Spleen (tissue), 11 donors: ENCODE data around the gene EPHX1. TPM values are rescaled to one million over a fixed set of nuclear protein-coding genes. Genes with fewer than 3 reads are reported as not detected.

Source experiments
- DNase-seq: peaks from one replicate; pipeline ENCODE4 v3.0.0-alpha.2; 2020
- H3K27ac ChIP-seq, 8 donors: fragments of 200-600 bp; sonication (generic) in 7 of 8; 1 replicate in 4 of 8; 2 replicates in 4 of 8; pipeline versions ENCODE4 v1.5.0 to v1.8.0; 2016 to 2021; ENCODE audit warnings: inconsistent platforms in 4 of 8, mild to moderate bottlenecking in 4 of 8, moderate library complexity in 1 of 8
- H3K27me3 ChIP-seq, 7 donors: fragments of 200-600 bp; sonication (generic) in 6 of 7; replicated peaks in 1 of 7; 1 replicate in 4 of 7; 2 replicates in 3 of 7; pipeline versions ENCODE4 v1.5.0 to v1.8.0; 2016 to 2021; ENCODE audit warnings: inconsistent platforms in 3 of 7, mild to moderate bottlenecking in 1 of 7
- H3K36me3 ChIP-seq, 6 donors: fragments of 200-600 bp; sonication (generic) in 5 of 6; 1 replicate in 4 of 6; 2 replicates in 2 of 6; pipeline versions ENCODE4 v1.5.0 to v1.8.0; 2016 to 2021; ENCODE audit warnings: inconsistent platforms in 2 of 6
- H3K4me1 ChIP-seq, 6 donors: fragments of 200-600 bp; sonication (generic) in 5 of 6; 1 replicate in 3 of 6; 2 replicates in 3 of 6; pipeline versions ENCODE4 v1.5.0 to v1.8.0; 2016 to 2021; ENCODE audit warnings: inconsistent platforms in 3 of 6
- H3K4me3 ChIP-seq, 8 donors: fragments of 200-600 bp; sonication (generic) in 7 of 8; 1 replicate in 4 of 8; 2 replicates in 4 of 8; pipeline versions ENCODE4 v1.5.0 to v1.8.0; 2016 to 2021; ENCODE audit warnings: inconsistent platforms in 4 of 8, mild to moderate bottlenecking in 4 of 8, moderate library complexity in 2 of 8
- H3K9me3 ChIP-seq, 8 donors: fragments of 200-600 bp; sonication (generic) in 7 of 8; 1 replicate in 4 of 8; 2 replicates in 4 of 8; pipeline versions ENCODE4 v1.5.0 to v1.8.0; 2016 to 2021; ENCODE audit warnings: inconsistent platforms in 4 of 8
- POLR2A ChIP-seq, 3 donors: fragments of 450-650 bp; IDR thresholded peaks; one replicate each; pipeline ENCODE4 v1.5.1; 2017; ENCODE audit warnings: antibody characterized with exemption in 3 of 3, mild to moderate bottlenecking in 1 of 3
- POLR2AphosphoS5 ChIP-seq, 3 donors: sonication (generic); formaldehyde crosslinking; IDR thresholded peaks; one replicate each; pipeline ENCODE4 v1.5.1; 2017; ENCODE audit warnings: antibody characterized with exemption in 3 of 3
- WGBS, 5 donors: extraction: QIAGEN DNeasy Blood & Tissue Kit in 3 of 5; methylation state at CpG; one replicate each; pipeline versions ENCODE4 v1.1.5 to v1.1.7; 2013 to 2018; 5-methylcytosine and 5-hydroxymethylcytosine counted together
- intact Hi-C: fragments of 100-400 bp; cut with DNase I; formaldehyde crosslinking; loops from one replicate; pipeline ENCODE4 v1.15.0; 2023; ENCODE audit warnings: low total_unique reads
- polyA plus RNA-seq, 3 donors: library from polyadenylated mRNA; stranded (reverse); fragments of 200-250 nt; gene quantifications; one replicate each; pipeline ENCODE4 v1.2.1, GENCODE V29; 2013
- total RNA-seq, 7 donors: library from RNA; depleted of rRNA in 3 of 7; stranded (reverse); fragments of >200 nt in 3 of 7; fragmentation: NEBNext Ultra II Directional in 4 of 7; extraction: Animal tissue kit (Norgen Biotek cat#: 25700) in 4 of 7; gene quantifications; one replicate each; pipeline versions ENCODE4 v1.1.0 to v1.2.1, GENCODE V29; 2016 to 2021
- TF ChIP-seq, protein P1 (sequence below), 11 experiments: fragments of 200-600 bp in 7 of 11; fragments of 450-650 bp in 4 of 11; sonication (generic) in 4 of 11; IDR thresholded peaks in 8 of 11; conservative IDR thresholded peaks in 3 of 11; 1 replicate in 7 of 11; 2 replicates in 4 of 11; pipeline versions ENCODE4 v1.4.0 to v1.8.0; 2016 to 2021; ENCODE audit warnings: antibody characterized with exemption in 11 of 11, inconsistent platforms in 4 of 11, mild to moderate bottlenecking in 1 of 11
- donor health status: healthy with polysubstance abuse.
- donor health status: DM: no; HTN: no; CAD: no; lungs with moderate emphysema.
- donor health status: DM: no; HTN: no; CAD: no.
- donor health status: Bipolar disorder and iron deficiency.
- donor health status: healthy.
- donor health status: DM: no; HTN: no; CAD: no.
- donor health status: DM: yes; HTN: yes; CAD: no.

Gene EPHX1
- total and polyA plus RNA-seq, 10 donors = 3.9 to 92.8 (median 43.9) TPM

DNA sequence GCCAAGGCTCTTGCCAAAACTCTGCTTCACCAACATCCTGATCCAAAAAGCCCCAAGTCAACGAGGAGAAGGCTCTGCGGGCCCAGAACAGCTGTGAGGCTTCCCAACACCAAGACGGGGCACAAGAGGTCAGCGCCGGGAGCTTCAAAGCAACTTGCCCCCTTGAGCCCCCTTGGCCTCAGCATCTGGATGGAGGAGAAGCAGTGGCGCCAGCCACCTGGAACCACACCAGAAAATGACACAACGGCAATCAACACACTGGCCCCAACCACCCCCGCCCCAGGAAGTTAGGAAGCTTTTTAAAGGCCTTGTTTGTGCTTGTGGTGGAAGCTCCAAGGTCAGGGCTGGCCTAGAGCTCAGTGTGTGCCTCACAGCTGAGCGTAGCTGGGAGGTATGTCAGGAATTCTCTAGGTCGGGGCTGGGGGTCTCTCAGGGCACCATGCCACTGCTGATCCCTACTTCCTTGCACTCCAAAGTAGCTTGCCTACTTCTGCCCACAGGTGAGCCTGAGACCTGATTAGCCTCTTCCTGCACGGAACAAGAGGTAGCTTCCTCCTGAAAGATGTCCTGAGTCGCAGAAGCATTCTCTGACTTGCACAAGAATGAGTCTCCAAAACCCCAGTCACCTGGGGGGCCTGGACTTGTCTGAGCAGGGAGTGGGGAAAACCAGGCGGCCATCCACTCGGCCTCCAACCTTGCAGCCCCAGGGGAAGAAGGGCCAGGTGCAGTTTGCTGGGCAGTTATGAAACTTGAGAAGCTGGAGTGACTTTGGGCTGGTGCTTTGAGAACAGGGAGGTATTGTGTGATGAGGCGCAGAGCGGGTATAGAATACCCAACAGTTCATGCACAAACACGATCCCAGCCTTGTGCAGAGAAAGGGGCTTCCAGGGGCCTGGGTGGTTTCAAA lies 42.0 kb upstream of the EPHX1 start:
- Histone ChIP-seq H3K27ac (peak overlapping the region; percentile 42 to 76 (median 60)), H3K4me1 (peaks cover 25 to 90% (median 65%) of the 10 kb centered on the region in 6 donors), H3K36me3 (no peaks in the 10 kb centered on the region), H3K4me3 (no peak overlapping the region), H3K9me3 (no peaks in the 10 kb centered on the region), H3K27me3 (no peaks in the 10 kb centered on the region)
- 65 to 70% (median 66%) methylated on average over 12 to 17 of the region's 17 CpGs for WGBS, 5 donors
- intact Hi-C loops = loop anchor here (10.0 kb wide), 1 partner anchor 113 kb away; the partner anchor contains the start of gene ENAH
- TF ChIP-seq POLR2AphosphoS5 (IDR thresholded peaks at IDR 0.05) = peak; percentile 53 to 75 (median 66)
- TF ChIP-seq, protein P1, sequence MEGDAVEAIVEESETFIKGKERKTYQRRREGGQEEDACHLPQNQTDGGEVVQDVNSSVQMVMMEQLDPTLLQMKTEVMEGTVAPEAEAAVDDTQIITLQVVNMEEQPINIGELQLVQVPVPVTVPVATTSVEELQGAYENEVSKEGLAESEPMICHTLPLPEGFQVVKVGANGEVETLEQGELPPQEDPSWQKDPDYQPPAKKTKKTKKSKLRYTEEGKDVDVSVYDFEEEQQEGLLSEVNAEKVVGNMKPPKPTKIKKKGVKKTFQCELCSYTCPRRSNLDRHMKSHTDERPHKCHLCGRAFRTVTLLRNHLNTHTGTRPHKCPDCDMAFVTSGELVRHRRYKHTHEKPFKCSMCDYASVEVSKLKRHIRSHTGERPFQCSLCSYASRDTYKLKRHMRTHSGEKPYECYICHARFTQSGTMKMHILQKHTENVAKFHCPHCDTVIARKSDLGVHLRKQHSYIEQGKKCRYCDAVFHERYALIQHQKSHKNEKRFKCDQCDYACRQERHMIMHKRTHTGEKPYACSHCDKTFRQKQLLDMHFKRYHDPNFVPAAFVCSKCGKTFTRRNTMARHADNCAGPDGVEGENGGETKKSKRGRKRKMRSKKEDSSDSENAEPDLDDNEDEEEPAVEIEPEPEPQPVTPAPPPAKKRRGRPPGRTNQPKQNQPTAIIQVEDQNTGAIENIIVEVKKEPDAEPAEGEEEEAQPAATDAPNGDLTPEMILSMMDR (IDR thresholded peaks at IDR 0.05 in 8 of 11, conservative IDR thresholded peaks at IDR 0.05 in 3 of 11) = no peak
- peak; percentile 79 for DNase-seq

- Histone ChIP-seq H3K27me3 (no peaks in the 10 kb centered on the region), H3K27ac (peak overlapping the region in 4 of 8 donors; percentile 45 to 75 (median 64)), H3K4me1 (peaks cover 20 to 89% (median 65%) of the 10 kb centered on the region in 6 donors), H3K4me3 (no peak overlapping the region), H3K9me3 (no peaks in the 10 kb centered on the region), H3K36me3 (no peaks in the 10 kb centered on the region)
- peak; percentile 20 for DNase-seq
- intact Hi-C loops = loop anchor here (10.0 kb wide), 1 partner anchor 114 kb away; the partner anchor contains the start of gene ENAH
- TF ChIP-seq POLR2A (IDR thresholded peaks at IDR 0.05) (no peak), POLR2AphosphoS5 (IDR thresholded peaks at IDR 0.05) (no peak)
- TF ChIP-seq, protein P1 (IDR thresholded peaks at IDR 0.05 in 8 of 11, conservative IDR thresholded peaks at IDR 0.05 in 3 of 11) = no peak
- 82 to 87% (median 84%) methylated on average over 9 of the region's 9 CpGs for WGBS, 5 donors
These were observed 41.1 kb upstream of the EPHX1 start for GRCh38 chr1:225768662-225769426.

DNA sequence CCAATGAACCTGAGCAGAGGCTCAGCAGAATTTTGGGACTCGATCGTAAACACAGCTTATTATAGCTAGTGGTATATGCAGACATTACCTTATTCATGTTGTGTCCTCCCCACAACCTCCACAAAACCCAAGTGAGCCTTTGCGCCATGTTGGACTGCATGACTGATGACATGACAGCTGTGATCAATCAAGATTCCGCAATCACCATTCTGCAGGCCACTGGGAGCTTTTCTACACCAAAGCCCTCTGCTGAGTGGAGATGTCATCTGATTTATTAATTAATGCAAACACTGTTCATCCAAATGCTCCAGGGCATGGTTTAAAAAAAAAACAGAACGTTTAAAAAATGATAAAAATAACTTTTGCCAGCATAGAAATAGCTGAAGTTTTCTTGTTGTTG lies 40.2 kb upstream of the EPHX1 start:
- peaks cover 11 to 87% (median 60%) of the 10 kb centered on the region in 6 donors for H3K4me1 ChIP-seq

More for the DNA sequence above, 40.2 kb upstream of the EPHX1 start:
- Histone ChIP-seq H3K36me3 (no peaks in the 10 kb centered on the region), H3K9me3 (no peaks in the 10 kb centered on the region), H3K27ac (peak overlapping the region in 3 of 8 donors; percentile 59 to 69 (median 61)), H3K4me3 (no peak overlapping the region), H3K27me3 (no peaks in the 10 kb centered on the region)
- no peak for DNase-seq
- WGBS, 5 donors = 84 to 93% (median 89%) methylated on average over 5 of the region's 5 CpGs
- intact Hi-C loops = loop anchor here (5.0 to 10.0 kb wide), 3 partner anchors 115 to 217 kb away; partner anchors contain the start of gene ENAH
- TF ChIP-seq POLR2A (IDR thresholded peaks at IDR 0.05) = no peak
- no peak for TF ChIP-seq POLR2AphosphoS5 (IDR thresholded peaks at IDR 0.05)
- TF ChIP-seq, protein P1 (IDR thresholded peaks at IDR 0.05 in 8 of 11, conservative IDR thresholded peaks at IDR 0.05 in 3 of 11) = no peak
